ENCODE measurements around the gene ALS2CL. TPM values are rescaled to one million over a fixed set of nuclear protein-coding genes. Genes with fewer than 3 reads are reported as not detected.
"Not testable (repeated sequence)": the region's sequence is repeated elsewhere in the genome, so short reads cannot be mapped to it uniquely, and the experiment has no call there.

Gene ALS2CL
- total RNA-seq: 21.0 TPM

GRCh38 chr3:46693038-46693891 lies at the start of gene ALS2CL:
TSS of gene ALS2CL (minus strand) at chr3:46693679. CDS start at chr3:46689440, 4,239 bp downstream.
- DNase-seq: no peak

- DNase-seq: no peak
Observed at GRCh38 chr3:46742992-46743585, 49.6 kb upstream of the ALS2CL start.

- not testable (repeated sequence) for DNase-seq
Observed at GRCh38 chr3:46739565-46739964, 46.1 kb upstream of the ALS2CL start.

- no peak for DNase-seq
Observed at GRCh38 chr3:46737329-46737731, 43.9 kb upstream of the ALS2CL start.

- DNase-seq: no peak
Observed at GRCh38 chr3:46736006-46736872, 42.8 kb upstream of the ALS2CL start.

GRCh38 chr3:46734773-46735172 lies 41.3 kb upstream of the ALS2CL start:
- DNase-seq: no peak

GRCh38 chr3:46733026-46733800 lies 39.7 kb upstream of the ALS2CL start:
- DNase-seq: no peak

- no peak for DNase-seq
Observed at GRCh38 chr3:46731795-46732194, 38.3 kb upstream of the ALS2CL start.

- no peak for DNase-seq
Observed at GRCh38 chr3:46730819-46731218, 37.3 kb upstream of the ALS2CL start.

GRCh38 chr3:46729038-46729437 lies 35.6 kb upstream of the ALS2CL start:
- DNase-seq: no peak

GRCh38 chr3:46725621-46726314 lies 32.3 kb upstream of the ALS2CL start:
- no peak for DNase-seq

- no peak for DNase-seq
Observed at GRCh38 chr3:46724424-46724823, 30.9 kb upstream of the ALS2CL start.

- no peak for DNase-seq
Observed at GRCh38 chr3:46722443-46722842, 29.0 kb upstream of the ALS2CL start.

- DNase-seq: no peak
Observed at GRCh38 chr3:46721009-46721408, 27.5 kb upstream of the ALS2CL start.

- DNase-seq: no peak
Observed at GRCh38 chr3:46719735-46720271, 26.3 kb upstream of the ALS2CL start.

- no peak for DNase-seq
Observed at GRCh38 chr3:46719044-46719565, 25.6 kb upstream of the ALS2CL start.

GRCh38 chr3:46717447-46718231 lies 24.2 kb upstream of the ALS2CL start, which contains the start of gene PRSS50:
TSS of gene PRSS50 (minus strand) at chr3:46717869. CDS start at chr3:46717824, 45 bp downstream.
- DNase-seq: no peak

- no peak for DNase-seq
Observed at GRCh38 chr3:46716461-46717441, 23.3 kb upstream of the ALS2CL start.

All from skin of body (tissue), 2 donors.